Activated B cell treated with CpG ODN at 0.5 μM for 24 hours (primary cell): ENCODE measurements around the gene DLD. TPM values are rescaled to one million over a fixed set of nuclear protein-coding genes. Genes with fewer than 3 reads are reported as not detected.

Experiments
- ATAC-seq: fragments of 200-7000 bp; cut with Tn5 transposase; one replicate; pipeline ENCODE4 v1.10.0; 2021; ENCODE audit warnings: low read depth, mild to moderate bottlenecking, moderate library complexity
- CTCF ChIA-PET: fragments of 350-600 bp; sonication (Branson Sonifier 250); formaldehyde crosslinking; loops from one replicate; lab custom pipeline; 2021; ENCODE audit warnings: antibody characterized with exemption; lab: Charles Lee
- POLR2A ChIA-PET: fragments of 350-600 bp; sonication (Branson Sonifier 250); formaldehyde crosslinking; loops from one replicate; lab custom pipeline; 2021; ENCODE audit warnings: antibody characterized with exemption; lab: Charles Lee
- DNase-seq: peaks from one replicate; pipeline ENCODE4 v3.0.0; 2022
- H3K27ac Mint-ChIP-seq: one replicate; pipeline ENCODE4 v1.8.0; 2020; ENCODE audit warnings: mixed read lengths
- H3K27me3 Mint-ChIP-seq: one replicate; pipeline ENCODE4 v1.8.0; 2021; ENCODE audit warnings: mixed read lengths
- H3K36me3 Mint-ChIP-seq: one replicate; pipeline ENCODE4 v1.8.0; 2021; ENCODE audit warnings: low read depth, mixed read lengths
- H3K4me1 Mint-ChIP-seq: one replicate; pipeline ENCODE4 v1.8.0; 2021; ENCODE audit warnings: mixed read lengths
- H3K4me3 Mint-ChIP-seq: one replicate; pipeline ENCODE4 v1.8.0; 2020; ENCODE audit warnings: mild to moderate bottlenecking, mixed read lengths
- H3K9me3 Mint-ChIP-seq: one replicate; pipeline ENCODE4 v1.8.0; 2020; ENCODE audit warnings: mixed read lengths
- intact Hi-C: fragments of 100-400 bp; cut with micrococcal nuclease; formaldehyde crosslinking; loops from one replicate; pipeline ENCODE4 v1.15.1; 2024
- total RNA-seq: library from RNA; stranded (reverse); gene quantifications from 2 replicates; pipeline ENCODE4 v1.2.3, GENCODE V29; 2022
- TF ChIP-seq, protein P1 (sequence below): fragments of 200-600 bp; IDR thresholded peaks from one replicate; pipeline ENCODE4 v1.8.0; 2022; ENCODE audit warnings: antibody characterized with exemption, mild to moderate bottlenecking

Gene DLD
- total RNA-seq, 1 donor from 2014 or later, result 66.1 TPM

- no peaks in the 10 kb centered on the region for H3K9me3 Mint-ChIP-seq
- H3K27ac Mint-ChIP-seq, result no peak overlapping the region
- no peak overlapping the region for H3K4me3 Mint-ChIP-seq
- POLR2A ChIA-PET, result no interaction called here
- H3K36me3 Mint-ChIP-seq, result peaks cover 13% of the 10 kb centered on the region
- no peak for ATAC-seq
- H3K4me1 Mint-ChIP-seq, result no peaks in the 10 kb centered on the region
- DNase-seq, result no peak
- intact Hi-C loops, result no loop called here
- TF ChIP-seq, protein P1, sequence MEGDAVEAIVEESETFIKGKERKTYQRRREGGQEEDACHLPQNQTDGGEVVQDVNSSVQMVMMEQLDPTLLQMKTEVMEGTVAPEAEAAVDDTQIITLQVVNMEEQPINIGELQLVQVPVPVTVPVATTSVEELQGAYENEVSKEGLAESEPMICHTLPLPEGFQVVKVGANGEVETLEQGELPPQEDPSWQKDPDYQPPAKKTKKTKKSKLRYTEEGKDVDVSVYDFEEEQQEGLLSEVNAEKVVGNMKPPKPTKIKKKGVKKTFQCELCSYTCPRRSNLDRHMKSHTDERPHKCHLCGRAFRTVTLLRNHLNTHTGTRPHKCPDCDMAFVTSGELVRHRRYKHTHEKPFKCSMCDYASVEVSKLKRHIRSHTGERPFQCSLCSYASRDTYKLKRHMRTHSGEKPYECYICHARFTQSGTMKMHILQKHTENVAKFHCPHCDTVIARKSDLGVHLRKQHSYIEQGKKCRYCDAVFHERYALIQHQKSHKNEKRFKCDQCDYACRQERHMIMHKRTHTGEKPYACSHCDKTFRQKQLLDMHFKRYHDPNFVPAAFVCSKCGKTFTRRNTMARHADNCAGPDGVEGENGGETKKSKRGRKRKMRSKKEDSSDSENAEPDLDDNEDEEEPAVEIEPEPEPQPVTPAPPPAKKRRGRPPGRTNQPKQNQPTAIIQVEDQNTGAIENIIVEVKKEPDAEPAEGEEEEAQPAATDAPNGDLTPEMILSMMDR, result no peak
- H3K27me3 Mint-ChIP-seq, result no peaks in the 10 kb centered on the region
- CTCF ChIA-PET, result no interaction called here
Observed at GRCh38 chr7:107933386-107934013, 42.5 kb downstream of the DLD start.

- Mint-ChIP-seq H3K27me3 (no peaks in the 10 kb centered on the region), H3K9me3 (no peaks in the 10 kb centered on the region), H3K4me3 (no peak overlapping the region), H3K27ac (no peak overlapping the region), H3K4me1 (no peaks in the 10 kb centered on the region), H3K36me3 (peaks cover 19% of the 10 kb centered on the region)
- ATAC-seq, result no peak
- intact Hi-C loops, result no loop called here
- TF ChIP-seq, protein P1, result no peak
- no peak for DNase-seq
- ChIA-PET CTCF (no interaction called here), POLR2A (no interaction called here)
Observed at GRCh38 chr7:107934991-107935770, 44.2 kb downstream of the DLD start.

- DNase-seq, result no peak
- no peak for ATAC-seq
- POLR2A ChIA-PET, result no interaction called here
- no peaks in the 10 kb centered on the region for H3K27me3 Mint-ChIP-seq
- no peak overlapping the region for H3K27ac Mint-ChIP-seq
- no peak overlapping the region for H3K4me3 Mint-ChIP-seq
- intact Hi-C loops, result no loop called here
- no peaks in the 10 kb centered on the region for H3K4me1 Mint-ChIP-seq
- CTCF ChIA-PET, result no interaction called here
- H3K36me3 Mint-ChIP-seq, result peaks cover 15% of the 10 kb centered on the region
- no peaks in the 10 kb centered on the region for H3K9me3 Mint-ChIP-seq
- TF ChIP-seq, protein P1, result no peak
Observed at GRCh38 chr7:107936312-107936711, 45.3 kb downstream of the DLD start.

DNA sequence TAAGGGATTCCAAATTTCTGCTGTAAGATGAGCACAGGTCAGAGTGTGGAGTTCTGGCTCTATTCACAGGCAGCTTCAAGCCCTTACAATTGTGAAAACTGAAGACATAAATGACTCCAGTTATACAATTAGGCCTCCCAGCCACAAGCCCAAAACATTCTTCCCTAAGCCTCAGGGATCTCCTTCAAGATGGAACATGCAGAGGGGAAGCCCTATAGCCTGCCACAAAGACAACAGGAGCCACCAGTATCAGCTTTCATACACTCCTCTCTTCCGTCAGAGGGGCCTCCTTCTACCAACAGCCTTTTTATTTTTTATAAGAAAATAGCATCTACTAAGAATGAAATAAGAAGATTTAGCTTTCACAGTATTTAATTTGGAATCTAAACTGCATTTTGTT is 46.5 kb downstream of the DLD start:
- no peak overlapping the region for H3K4me3 Mint-ChIP-seq
- H3K9me3 Mint-ChIP-seq, result no peaks in the 10 kb centered on the region
- H3K36me3 Mint-ChIP-seq, result peaks cover 8% of the 10 kb centered on the region
- ATAC-seq (no peak), DNase-seq (no peak)
- H3K27ac Mint-ChIP-seq, result no peak overlapping the region
- intact Hi-C loops, result no loop called here
- ChIA-PET CTCF (no interaction called here), POLR2A (no interaction called here)
- TF ChIP-seq, protein P1, result no peak
- H3K27me3 Mint-ChIP-seq, result no peaks in the 10 kb centered on the region
- H3K4me1 Mint-ChIP-seq, result no peaks in the 10 kb centered on the region

DNA sequence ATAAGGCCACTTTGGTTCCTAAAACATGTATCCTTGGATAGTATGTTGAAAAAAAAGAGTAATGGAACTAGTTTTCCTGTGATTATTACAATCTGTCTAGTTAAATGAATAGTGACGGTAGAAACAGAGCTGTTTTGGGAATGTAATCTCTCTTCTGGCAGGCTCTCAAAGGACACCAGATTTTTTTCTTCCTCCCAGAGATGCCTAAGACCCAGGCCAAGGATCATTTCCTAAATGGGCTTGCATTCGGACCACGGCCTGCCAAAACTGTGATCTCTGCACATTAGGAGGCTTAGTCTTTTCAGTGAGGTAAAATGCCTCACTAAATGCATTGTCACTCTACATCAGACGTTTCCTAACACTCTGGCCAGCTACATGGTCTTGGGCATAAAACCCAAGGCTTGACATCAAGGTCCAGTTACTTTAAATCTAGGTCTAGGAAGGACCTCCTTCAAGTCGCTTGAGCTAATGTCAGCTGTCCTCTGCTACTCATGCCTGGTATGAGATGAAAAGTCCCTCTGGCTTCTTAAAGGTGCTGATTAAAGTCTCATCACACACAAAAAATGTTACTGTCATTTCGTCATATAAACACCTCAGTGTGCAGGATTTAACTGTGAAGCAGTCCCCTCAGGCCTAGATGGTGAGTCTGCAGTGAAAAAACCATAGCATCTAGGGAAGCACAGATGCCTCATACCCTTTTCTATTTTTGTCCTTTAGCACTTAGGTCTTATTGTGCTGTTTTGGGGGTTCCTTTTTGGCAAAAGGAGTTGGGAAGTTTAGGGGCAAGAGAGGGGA is 47.7 kb downstream of the DLD start:
- H3K27ac Mint-ChIP-seq, result no peak overlapping the region
- CTCF ChIA-PET, result no interaction called here

More for the DNA sequence above, 47.7 kb downstream of the DLD start:
- no peaks in the 10 kb centered on the region for H3K9me3 Mint-ChIP-seq
- intact Hi-C loops, result no loop called here
- H3K4me1 Mint-ChIP-seq, result no peaks in the 10 kb centered on the region
- H3K4me3 Mint-ChIP-seq, result no peak overlapping the region
- H3K36me3 Mint-ChIP-seq, result peaks cover 8% of the 10 kb centered on the region
- ATAC-seq, result no peak
- TF ChIP-seq, protein P1, result no peak
- POLR2A ChIA-PET, result no interaction called here
- H3K27me3 Mint-ChIP-seq, result no peaks in the 10 kb centered on the region
- no peak for DNase-seq
